A673 (cell line): ENCODE measurements around the gene VENTX. TPM values are rescaled to one million over a fixed set of nuclear protein-coding genes. Genes with fewer than 3 reads are reported as not detected.

Source experiments
- BruUV-seq: library from RNA; stranded (reverse); fragments of 400-500 nt; replicated peaks from 2 replicates; lab custom pipeline; 2021; lab: Mats Ljungman, UMichigan
- CTCF ChIA-PET: fragments of 300-600 bp; sonication (Branson Sonifier 250); formaldehyde crosslinking; loops from one replicate; lab custom pipeline; 2022; ENCODE audit warnings: antibody characterized with exemption; lab: Charles Lee
- POLR2A ChIA-PET: fragments of 300-600 bp; sonication (Branson Sonifier 250); formaldehyde crosslinking; loops from one replicate; lab custom pipeline; 2022; ENCODE audit warnings: antibody characterized with exemption; ENCODE audit not compliant: low non-redundant PET; lab: Charles Lee
- DNase-seq: peaks from one replicate; pipeline ENCODE4 v3.0.0-alpha.2; 2015; ENCODE audit warnings: low spot score
- H3K27ac ChIP-seq: fragments of 200-600 bp; sonication (generic); 2 replicates; pipeline ENCODE4 v1.5.1; 2016; ENCODE audit warnings: mixed run types, low read depth, mild to moderate bottlenecking, mixed read lengths, antibody characterized with exemption, low read length; ENCODE audit not compliant: poor library complexity, severe bottlenecking
- H3K27me3 ChIP-seq: fragments of 200-600 bp; sonication (generic); replicated peaks from 2 replicates; pipeline ENCODE4 v1.6.1; 2017; ENCODE audit warnings: mixed run types, low read depth, mild to moderate bottlenecking, mixed read lengths, antibody characterized with exemption, low read length; ENCODE audit not compliant: insufficient read depth, poor library complexity
- H3K36me3 ChIP-seq: fragments of 200-600 bp; sonication (generic); 2 replicates; pipeline ENCODE4 v1.6.1; 2016; ENCODE audit warnings: mixed run types, mild to moderate bottlenecking, mixed read lengths, antibody characterized with exemption, low read length; ENCODE audit not compliant: insufficient read depth, poor library complexity, severe bottlenecking
- H3K4me1 ChIP-seq: fragments of 200-600 bp; sonication (generic); 2 replicates; pipeline ENCODE4 v1.6.1; 2017; ENCODE audit warnings: mixed run types, mild to moderate bottlenecking, mixed read lengths, antibody characterized with exemption, low read length; ENCODE audit not compliant: insufficient read depth, poor library complexity, severe bottlenecking
- H3K4me3 ChIP-seq: fragments of 200-600 bp; sonication (generic); 2 replicates; pipeline ENCODE4 v1.5.1; 2016; ENCODE audit warnings: low read depth, mixed run types, mild to moderate bottlenecking, mixed read lengths, low read length; ENCODE audit not compliant: poor library complexity, severe bottlenecking
- H3K9me3 ChIP-seq: fragments of 200-600 bp; sonication (generic); 2 replicates; pipeline ENCODE4 v1.6.1; 2016; ENCODE audit warnings: mixed run types, low read depth, mild to moderate bottlenecking, mixed read lengths, antibody characterized with exemption, low read length; ENCODE audit not compliant: poor library complexity, severe bottlenecking
- CTCF ChIP-seq: fragments of 300-800, 200-600 bp; sonication (generic); conservative IDR thresholded peaks from 2 replicates; pipeline ENCODE4 v1.5.1; 2017; ENCODE audit warnings: low read depth, mild to moderate bottlenecking, antibody characterized with exemption, low read length, moderate library complexity, mixed read lengths
- EZH2 ChIP-seq: fragments of 200-600 bp; sonication (generic); IDR thresholded peaks from 2 replicates; pipeline ENCODE4 v1.6.1; 2017; ENCODE audit warnings: borderline replicate concordance, low read depth, mild to moderate bottlenecking, mixed read lengths, antibody characterized with exemption, low read length; ENCODE audit not compliant: poor library complexity, severe bottlenecking
- intact Hi-C: fragments of 100-400 bp; cut with micrococcal nuclease; formaldehyde crosslinking; loops from one replicate; pipeline ENCODE4 v1.10.0; 2022; ENCODE audit not compliant: unreplicated experiment
- total RNA-seq: library from RNA; stranded (reverse); gene quantifications from 2 replicates; pipeline ENCODE4 v1.2.3, GENCODE V29; 2021

Gene VENTX
- total RNA-seq, 1 experiment from 2014 or later: not detected

DNA sequence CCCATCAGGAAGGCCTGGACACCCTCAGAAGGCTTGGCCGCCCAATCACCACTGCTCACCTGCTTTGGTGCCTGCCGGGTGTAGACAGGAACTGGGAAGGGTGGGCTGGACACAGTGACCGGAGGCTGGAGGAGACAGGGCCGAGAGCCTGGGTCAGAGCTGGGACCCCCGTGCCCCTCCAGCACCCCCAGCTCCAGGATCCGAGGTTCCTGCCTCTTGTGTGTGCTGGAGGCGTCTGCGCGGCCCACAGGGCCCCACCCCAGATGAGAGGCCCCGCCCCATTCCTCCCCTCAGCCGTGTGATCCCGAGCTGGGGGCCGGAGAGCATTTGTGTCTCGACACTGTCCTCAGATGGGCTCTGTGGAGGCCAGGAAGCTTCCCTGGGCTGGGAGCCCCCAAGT, 29.6 kb downstream of the VENTX start:
- ChIA-PET CTCF (no interaction called here), POLR2A (interaction anchor here (0.6 kb wide), 1 partner anchor 33 kb away, joined by 3 read pairs; no protein-coding TSS in a partner anchor)
- intact Hi-C loops: no loop called here

DNA sequence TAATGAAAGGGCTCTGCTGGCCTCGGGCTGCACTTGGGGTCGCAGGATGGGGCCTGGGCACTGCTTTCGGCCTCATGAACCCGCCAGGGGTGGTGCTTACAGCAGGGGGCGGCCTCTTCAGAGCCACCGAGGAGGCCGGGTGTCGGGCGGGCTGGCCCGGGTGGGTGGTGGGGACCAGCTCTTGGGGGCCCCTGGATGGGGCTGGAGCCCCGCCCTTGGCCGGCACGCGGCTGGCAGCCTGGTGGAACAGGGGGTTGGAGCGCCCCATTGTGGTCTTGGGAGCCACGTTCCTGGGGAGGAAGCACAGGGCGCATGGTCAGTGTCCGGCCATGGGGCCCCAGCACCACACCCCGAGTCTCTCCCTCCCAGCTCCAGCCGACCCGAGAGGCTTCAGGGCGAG, 30.2 kb downstream of the VENTX start:
- Histone ChIP-seq H3K4me3 (no peak overlapping the region), H3K36me3 (no peaks in the 10 kb centered on the region), H3K27me3 (no peaks in the 10 kb centered on the region), H3K27ac (no peak overlapping the region), H3K9me3 (no peaks in the 10 kb centered on the region), H3K4me1 (no peaks in the 10 kb centered on the region)
- CTCF ChIA-PET: no interaction called here
- POLR2A ChIA-PET: interaction anchor here (0.6 kb wide), 1 partner anchor 32 kb away, joined by 3 read pairs; no protein-coding TSS in a partner anchor
- DNase-seq: no peak
- TF ChIP-seq CTCF: no peak
- TF ChIP-seq EZH2: no peak
- intact Hi-C loops: no loop called here
- BruUV-seq: no TSS peak

More for the DNA sequence above, 29.6 kb downstream of the VENTX start:
- no peak for DNase-seq
- no peak overlapping the region for H3K4me3 ChIP-seq
- BruUV-seq: no TSS peak
- TF ChIP-seq CTCF: no peak
- TF ChIP-seq EZH2: no peak
- no peak overlapping the region for H3K27ac ChIP-seq
- H3K36me3 ChIP-seq: no peaks in the 10 kb centered on the region
- H3K9me3 ChIP-seq: no peaks in the 10 kb centered on the region
- H3K27me3 ChIP-seq: no peaks in the 10 kb centered on the region
- H3K4me1 ChIP-seq: no peaks in the 10 kb centered on the region

- no TSS peak for BruUV-seq
- ChIA-PET POLR2A (no interaction called here), CTCF (no interaction called here)
- Histone ChIP-seq H3K36me3 (no peaks in the 10 kb centered on the region), H3K4me3 (no peak overlapping the region), H3K9me3 (no peaks in the 10 kb centered on the region), H3K27me3 (no peaks in the 10 kb centered on the region), H3K27ac (no peak overlapping the region), H3K4me1 (no peaks in the 10 kb centered on the region)
- DNase-seq: no peak
- intact Hi-C loops: no loop called here
- TF ChIP-seq CTCF: no peak
- no peak for TF ChIP-seq EZH2
These were observed 30.9 kb downstream of the VENTX start for GRCh38 chr10:133268532-133268931.
